ENCODE measurements around the gene ZNF236. TPM values are rescaled to one million over a fixed set of nuclear protein-coding genes. Genes with fewer than 3 reads are reported as not detected.

Gene ZNF236
- polyA plus RNA-seq, 3 donors, result 1.7 to 6.5 (median 2.4) TPM

DNA sequence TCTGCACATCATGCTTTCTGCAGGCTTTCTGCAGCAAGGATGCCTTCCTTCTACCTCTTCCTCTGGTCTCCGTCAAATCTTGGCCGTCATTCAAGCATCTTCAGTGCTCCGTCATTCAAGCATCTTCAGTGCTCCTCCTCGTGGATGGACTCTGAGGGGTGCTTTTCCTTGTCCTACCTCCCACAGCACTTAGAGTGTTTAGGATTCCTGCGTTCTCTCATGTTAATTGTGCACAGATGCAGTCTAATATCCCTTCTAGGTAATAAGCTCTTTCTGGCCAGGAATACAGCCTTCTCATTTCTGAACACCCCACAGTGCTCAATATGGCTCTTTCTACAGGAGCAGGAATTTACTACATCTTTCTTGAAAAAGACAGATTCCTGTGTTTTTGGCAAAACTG lies 59.8 kb downstream of the ZNF236 start:
- H3K27me3 Mint-ChIP-seq (ENCODE audit: low read depth in 3 of 3), result peaks cover 0 to 3% (median 0%) of the 10 kb centered on the region in 3 donors
- peaks cover 74 to 76% of the 10 kb centered on the region in 2 donors for H3K36me3 Mint-ChIP-seq
- H3K4me3 ChIP-seq (replicated peaks in 1 of 3; ENCODE audit: low read depth in 2 of 3, low read length in 3 of 3), result no peak overlapping the region
- no peak overlapping the region for H3K27ac ChIP-seq (ENCODE audit: low read depth in 1 of 2, low read length in 2 of 2)
- H3K9me3 Mint-ChIP-seq, result peaks cover 0 to 5% (median 0%) of the 10 kb centered on the region in 7 donors
- H2AFZ ChIP-seq (ENCODE audit: insufficient read depth, low read depth, low read length, poor library complexity, severe bottlenecking), result no peak overlapping the region
- intact Hi-C loops (cut with micrococcal nuclease), result no loop called here
- H3K9ac ChIP-seq (ENCODE audit: insufficient read depth, low read length, poor library complexity, severe bottlenecking), result no peak overlapping the region
- H3K4me2 ChIP-seq (replicated peaks; ENCODE audit: extremely low read depth, low read length, poor library complexity, severe bottlenecking), result no peak overlapping the region
- no peaks in the 10 kb centered on the region for H3K79me2 ChIP-seq (ENCODE audit: insufficient read depth, low read length)
- DNase-seq, result no peak
- H3K4me1 Mint-ChIP-seq, result no peaks in the 10 kb centered on the region
- no peak overlapping the region for H3K4me3 Mint-ChIP-seq
- 100% methylated on average over 2 of the region's 5 CpGs for WGBS (ENCODE audit: insufficient coverage)
- no peaks in the 10 kb centered on the region for H3K9me3 ChIP-seq (replicated peaks in 1 of 2; ENCODE audit: control insufficient read depth in 1 of 2, insufficient read depth in 1 of 2, low read length in 2 of 2)
- peaks cover 59 to 97% of the 10 kb centered on the region in 2 donors for H3K36me3 ChIP-seq (replicated peaks in 1 of 2; ENCODE audit: control insufficient read depth in 1 of 2, insufficient read depth in 2 of 2, low read length in 2 of 2)
- TF ChIP-seq, protein P1, sequence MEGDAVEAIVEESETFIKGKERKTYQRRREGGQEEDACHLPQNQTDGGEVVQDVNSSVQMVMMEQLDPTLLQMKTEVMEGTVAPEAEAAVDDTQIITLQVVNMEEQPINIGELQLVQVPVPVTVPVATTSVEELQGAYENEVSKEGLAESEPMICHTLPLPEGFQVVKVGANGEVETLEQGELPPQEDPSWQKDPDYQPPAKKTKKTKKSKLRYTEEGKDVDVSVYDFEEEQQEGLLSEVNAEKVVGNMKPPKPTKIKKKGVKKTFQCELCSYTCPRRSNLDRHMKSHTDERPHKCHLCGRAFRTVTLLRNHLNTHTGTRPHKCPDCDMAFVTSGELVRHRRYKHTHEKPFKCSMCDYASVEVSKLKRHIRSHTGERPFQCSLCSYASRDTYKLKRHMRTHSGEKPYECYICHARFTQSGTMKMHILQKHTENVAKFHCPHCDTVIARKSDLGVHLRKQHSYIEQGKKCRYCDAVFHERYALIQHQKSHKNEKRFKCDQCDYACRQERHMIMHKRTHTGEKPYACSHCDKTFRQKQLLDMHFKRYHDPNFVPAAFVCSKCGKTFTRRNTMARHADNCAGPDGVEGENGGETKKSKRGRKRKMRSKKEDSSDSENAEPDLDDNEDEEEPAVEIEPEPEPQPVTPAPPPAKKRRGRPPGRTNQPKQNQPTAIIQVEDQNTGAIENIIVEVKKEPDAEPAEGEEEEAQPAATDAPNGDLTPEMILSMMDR (IDR thresholded peaks at IDR 0.05), result no peak
- no peaks in the 10 kb centered on the region for H4K20me1 ChIP-seq (ENCODE audit: insufficient read depth, low read length)
- H3K27ac Mint-ChIP-seq, result no peak overlapping the region
- no peaks in the 10 kb centered on the region for H3K27me3 ChIP-seq (ENCODE audit: control insufficient read depth in 2 of 2, insufficient read depth in 2 of 2, low read length in 2 of 2)
- no peaks in the 10 kb centered on the region for H3K4me1 ChIP-seq (ENCODE audit: control insufficient read depth in 1 of 2, insufficient read depth in 2 of 2, low read length in 2 of 2)

DNA sequence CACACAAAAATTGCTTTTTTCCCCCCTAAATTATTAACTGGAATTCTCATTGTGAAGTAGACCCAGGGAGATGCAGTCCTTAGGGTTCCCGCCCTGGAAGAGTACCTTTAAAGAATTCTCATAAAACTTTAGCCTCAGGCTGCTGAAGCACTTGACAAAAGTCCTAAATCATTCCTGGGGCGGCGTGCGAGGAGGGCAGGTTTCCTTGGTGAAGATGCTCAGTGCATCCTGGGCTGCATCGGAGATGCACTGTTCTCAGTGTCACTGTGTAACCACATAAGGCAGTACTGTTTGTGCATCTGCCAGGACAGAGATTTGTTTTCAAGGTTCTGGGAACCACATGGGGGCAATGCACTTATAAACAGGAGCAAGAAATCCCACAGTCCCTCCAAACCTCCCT lies 62.6 kb downstream of the ZNF236 start:
- TF ChIP-seq, protein P1 (IDR thresholded peaks at IDR 0.05), result no peak
- no peak overlapping the region for H2AFZ ChIP-seq (ENCODE audit: insufficient read depth, low read depth, low read length, poor library complexity, severe bottlenecking)
- peaks cover 0 to 5% (median 0%) of the 10 kb centered on the region in 7 donors for H3K9me3 Mint-ChIP-seq
- peaks cover 0 to 3% (median 0%) of the 10 kb centered on the region in 3 donors for H3K27me3 Mint-ChIP-seq (ENCODE audit: low read depth in 3 of 3)
- intact Hi-C loops (cut with micrococcal nuclease), result no loop called here
- H3K36me3 Mint-ChIP-seq, result peaks cover 82 to 88% of the 10 kb centered on the region in 2 donors
- H3K9ac ChIP-seq (ENCODE audit: insufficient read depth, low read length, poor library complexity, severe bottlenecking), result no peak overlapping the region
- H4K20me1 ChIP-seq (ENCODE audit: insufficient read depth, low read length), result no peaks in the 10 kb centered on the region
- H3K4me2 ChIP-seq (replicated peaks; ENCODE audit: extremely low read depth, low read length, poor library complexity, severe bottlenecking), result no peak overlapping the region
- WGBS (ENCODE audit: insufficient coverage), result 100% methylated on average over 5 of the region's 5 CpGs
- no peak overlapping the region for H3K27ac Mint-ChIP-seq
- no peak overlapping the region for H3K4me3 ChIP-seq (replicated peaks in 1 of 3; ENCODE audit: low read depth in 2 of 3, low read length in 3 of 3)
- no peak overlapping the region for H3K27ac ChIP-seq (ENCODE audit: low read depth in 1 of 2, low read length in 2 of 2)
- DNase-seq, result no peak
- H3K4me1 Mint-ChIP-seq, result no peaks in the 10 kb centered on the region
- no peaks in the 10 kb centered on the region for H3K9me3 ChIP-seq (replicated peaks in 1 of 2; ENCODE audit: control insufficient read depth in 1 of 2, insufficient read depth in 1 of 2, low read length in 2 of 2)
- H3K27me3 ChIP-seq (ENCODE audit: control insufficient read depth in 2 of 2, insufficient read depth in 2 of 2, low read length in 2 of 2), result no peaks in the 10 kb centered on the region
- no peaks in the 10 kb centered on the region for H3K79me2 ChIP-seq (ENCODE audit: insufficient read depth, low read length)
- H3K4me3 Mint-ChIP-seq, result no peak overlapping the region
- no peaks in the 10 kb centered on the region for H3K4me1 ChIP-seq (ENCODE audit: control insufficient read depth in 1 of 2, insufficient read depth in 2 of 2, low read length in 2 of 2)
- peaks cover 59 to 97% of the 10 kb centered on the region in 2 donors for H3K36me3 ChIP-seq (replicated peaks in 1 of 2; ENCODE audit: control insufficient read depth in 1 of 2, insufficient read depth in 2 of 2, low read length in 2 of 2)
